T-helper 22 cell (primary cell): ENCODE results near the gene MAFG.

ENCODE experiments used
- DNase-seq: peaks from one replicate; pipeline ENCODE4 v3.0.0-alpha.2; 2020; ENCODE audit warnings: low read depth

Gene MAFG

GRCh38 chr17:81898029-81898866 lies 29.3 kb downstream of the MAFG start:
- DNase-seq = no peak

- DNase-seq = no peak
Measured at GRCh38 chr17:81895400-81895799, 32.1 kb downstream of the MAFG start.

GRCh38 chr17:81891303-81891552 lies 36.3 kb downstream of the MAFG start:
- no peak for DNase-seq

GRCh38 chr17:81890447-81891302 lies 36.9 kb downstream of the MAFG start:
- no peak for DNase-seq

- no peak for DNase-seq
Measured at GRCh38 chr17:81889602-81890001, 37.9 kb downstream of the MAFG start.

- no peak for DNase-seq
Measured at GRCh38 chr17:81888988-81889595, 38.4 kb downstream of the MAFG start.

- no peak for DNase-seq
Measured at GRCh38 chr17:81888105-81888987, 39.2 kb downstream of the MAFG start.

- DNase-seq = no peak
Measured at GRCh38 chr17:81885869-81886548, 41.5 kb downstream of the MAFG start.

- no peak for DNase-seq
Measured at GRCh38 chr17:81885454-81885853, 42.1 kb downstream of the MAFG start.

GRCh38 chr17:81884968-81885367 lies 42.6 kb downstream of the MAFG start:
- no peak for DNase-seq

GRCh38 chr17:81884520-81884919 lies 43.0 kb downstream of the MAFG start:
- DNase-seq = no peak

GRCh38 chr17:81879121-81879520 lies 48.4 kb downstream of the MAFG start:
- no peak for DNase-seq

GRCh38 chr17:81878294-81878693 lies 49.2 kb downstream of the MAFG start:
- no peak for DNase-seq

- DNase-seq = no peak
Measured at GRCh38 chr17:81877569-81877968, 50.0 kb downstream of the MAFG start.

GRCh38 chr17:81871387-81872230 lies 55.9 kb downstream of the MAFG start:
- DNase-seq = peak; percentile 92

- DNase-seq = no peak
Measured at GRCh38 chr17:81870981-81871386, 56.6 kb downstream of the MAFG start, which contains the start of gene ARHGDIA. Gene ARHGDIA, minus strand, starts transcription at chr17:81871337. Its CDS starts 1,407 bp downstream, at chr17:81869930.

- no peak for DNase-seq
Measured at GRCh38 chr17:81870131-81870980, 57.2 kb downstream of the MAFG start.

- DNase-seq = no peak
Measured at GRCh38 chr17:81869221-81870130, 58.1 kb downstream of the MAFG start.
